HG03469 (cell line): ENCODE measurements around the gene FSD2.
"Not testable (repeated sequence)": the region's sequence is repeated elsewhere in the genome, so short reads cannot be mapped to it uniquely, and the experiment has no call there.

Source experiments
- ATAC-seq: cut with Tn5 transposase; IDR thresholded peaks from one replicate; pipeline ENCODE4 v1.9.1; 2021; ENCODE audit warnings: mild to moderate bottlenecking, moderate library complexity, moderate number of reproducible peaks; ENCODE audit not compliant: unreplicated experiment

Gene FSD2

DNA sequence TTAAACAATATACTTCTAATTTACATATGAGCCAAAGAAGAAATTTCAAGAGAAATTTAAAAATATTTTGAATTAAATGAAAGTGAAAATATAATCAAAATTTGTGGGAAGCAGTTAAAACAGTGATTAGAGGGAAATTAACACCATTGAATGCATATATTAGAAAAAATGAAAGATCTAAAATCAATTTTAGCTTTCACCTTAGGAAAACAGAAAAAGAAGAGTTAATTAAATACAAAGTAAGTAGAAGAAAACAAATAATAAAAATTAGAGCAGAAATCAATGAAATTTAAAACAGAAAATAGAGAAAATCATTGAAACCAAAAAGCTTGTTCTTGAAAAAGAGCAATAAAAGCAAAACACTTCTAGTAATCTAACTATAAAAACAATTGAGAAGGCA is 57.6 kb downstream of the FSD2 start:
- ATAC-seq: no peak

DNA sequence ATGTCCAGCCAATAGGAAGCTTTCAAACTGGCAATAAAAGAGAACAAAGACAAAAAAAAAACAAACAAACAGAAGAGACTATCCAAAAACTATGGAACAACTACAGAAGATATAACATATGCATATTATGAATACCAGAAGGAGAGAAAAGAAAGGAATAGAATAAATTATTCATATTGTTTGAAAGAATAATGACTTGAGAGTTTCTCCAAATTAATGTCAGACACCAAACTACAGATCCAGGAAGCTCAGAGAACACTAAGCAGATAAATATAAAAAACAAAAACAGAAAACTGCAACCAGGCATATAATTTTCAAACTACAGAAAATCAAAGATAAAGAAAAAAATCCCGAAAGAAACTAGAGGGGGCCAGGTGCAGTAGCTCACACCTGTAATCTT is 62.1 kb downstream of the FSD2 start:
- ATAC-seq: no peak

DNA sequence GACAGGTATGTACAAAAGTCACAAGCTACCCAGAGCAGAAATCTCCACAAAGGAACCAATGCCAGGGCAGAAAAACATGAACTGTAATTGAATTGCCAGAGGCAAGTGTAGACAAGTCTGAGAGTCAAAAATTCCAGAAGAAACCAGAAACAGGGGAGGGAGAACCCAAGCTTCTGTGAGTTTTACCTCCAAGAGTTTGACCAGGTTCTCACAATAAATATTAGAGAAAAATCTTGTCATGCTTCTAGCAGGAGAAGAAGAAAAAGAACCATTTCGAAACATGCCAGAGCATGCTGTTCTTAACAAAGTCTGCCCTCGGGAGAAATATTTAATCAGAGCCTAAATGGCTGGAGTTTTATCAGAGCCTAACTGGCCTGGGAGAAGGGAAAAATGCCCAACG is 63.7 kb downstream of the FSD2 start:
- ATAC-seq: no peak

DNA sequence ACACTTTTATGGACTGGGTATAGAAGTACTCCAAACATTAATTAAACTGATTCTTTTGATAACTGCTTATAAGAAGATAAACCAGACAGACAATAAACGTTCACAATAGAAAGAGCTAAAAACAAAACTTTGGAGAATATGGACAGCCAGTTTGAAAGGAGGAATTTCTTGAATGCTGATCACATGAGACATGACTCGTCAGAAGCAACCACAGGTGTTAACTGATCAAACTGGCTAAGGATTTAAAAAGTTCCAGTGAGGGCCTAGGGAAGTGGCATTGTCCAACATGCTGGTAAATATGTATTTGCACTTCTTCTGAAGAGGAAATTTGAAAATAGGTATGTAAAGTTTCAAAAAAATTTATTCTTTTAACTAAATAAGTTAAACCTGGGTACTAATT is 66.8 kb downstream of the FSD2 start:
- ATAC-seq: no peak

DNA sequence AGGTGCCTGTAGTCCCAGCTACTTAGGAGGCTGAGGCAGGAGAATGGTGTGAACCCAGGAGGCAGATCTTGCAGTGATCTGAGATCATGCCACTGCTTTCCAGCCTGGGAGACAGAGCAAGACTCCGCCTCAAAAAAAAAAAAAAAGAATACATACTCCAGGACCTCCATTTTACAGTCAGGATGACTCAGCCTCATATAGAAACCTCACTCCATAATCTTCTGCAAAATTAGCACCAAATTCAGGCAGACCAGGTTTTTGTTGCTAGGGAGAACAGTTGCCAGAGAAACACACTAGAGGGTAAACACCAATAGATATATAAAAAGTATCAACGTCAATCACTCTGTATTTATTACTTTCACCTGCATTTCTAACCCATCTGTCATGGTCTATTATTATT is 67.9 kb downstream of the FSD2 start:
- ATAC-seq: no peak

DNA sequence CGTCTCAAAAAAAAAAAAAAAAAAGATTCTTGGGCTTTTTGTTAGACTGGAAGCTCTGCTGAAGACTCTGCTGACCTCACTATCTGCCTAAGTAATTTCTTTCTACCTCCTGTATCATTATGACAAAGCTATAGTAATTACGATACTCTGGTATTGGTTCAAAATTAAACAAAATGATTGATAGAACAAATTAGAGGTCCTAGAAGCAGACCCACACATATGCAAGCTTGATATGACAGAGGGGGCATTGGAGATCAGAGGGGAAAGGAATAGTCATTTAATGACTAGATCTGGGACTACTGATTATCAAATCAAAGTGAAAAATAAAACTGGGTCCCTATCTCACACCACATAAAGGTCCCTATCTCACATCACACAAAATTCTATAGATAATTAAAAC is 74.3 kb downstream of the FSD2 start:
- ATAC-seq: no peak

DNA sequence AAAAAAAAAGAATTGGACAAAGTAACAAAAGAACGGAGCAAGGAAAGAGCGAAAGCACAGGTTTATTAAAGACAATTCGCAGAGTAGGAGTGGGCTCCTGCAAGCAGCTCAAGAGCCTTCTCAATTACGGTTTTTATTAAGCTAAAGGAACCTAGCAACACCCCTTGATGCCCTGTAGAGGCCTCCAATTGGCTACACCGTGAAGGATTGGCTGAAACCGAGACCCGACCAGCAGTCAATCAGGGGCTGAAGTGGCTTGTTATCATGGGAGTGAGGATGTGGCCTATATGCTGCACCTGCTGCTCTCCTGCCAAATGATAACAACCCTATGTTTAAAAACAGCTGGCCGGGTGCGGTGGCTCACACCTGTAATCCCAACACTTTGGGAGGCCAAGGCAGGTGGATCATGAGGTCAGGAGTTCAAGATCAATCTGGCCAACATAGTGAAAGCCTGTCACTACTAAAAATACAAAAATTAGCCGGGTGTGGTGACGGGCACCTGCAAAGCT is 75.8 kb downstream of the FSD2 start:
- ATAC-seq: no peak

DNA sequence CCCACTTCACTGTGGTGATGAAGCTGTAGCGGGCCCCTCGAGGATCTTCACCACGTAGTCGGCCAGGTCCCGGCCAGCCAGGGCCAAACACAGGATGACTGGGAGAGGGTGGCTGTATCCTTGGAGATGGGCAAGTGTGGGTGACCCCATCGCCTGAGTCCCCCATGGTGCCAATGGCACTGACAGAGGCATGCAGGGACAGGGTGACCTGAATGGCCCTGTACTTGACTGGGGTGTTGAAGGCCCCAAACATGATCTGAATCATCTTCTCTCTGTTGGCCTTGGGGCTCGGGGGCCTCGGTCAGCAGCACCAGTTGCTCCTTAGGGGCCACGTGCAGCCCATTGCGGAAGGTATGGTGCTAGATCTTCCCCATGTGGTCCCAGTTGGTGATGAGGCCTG is 79.1 kb downstream of the FSD2 start:
- ATAC-seq: no peak

DNA sequence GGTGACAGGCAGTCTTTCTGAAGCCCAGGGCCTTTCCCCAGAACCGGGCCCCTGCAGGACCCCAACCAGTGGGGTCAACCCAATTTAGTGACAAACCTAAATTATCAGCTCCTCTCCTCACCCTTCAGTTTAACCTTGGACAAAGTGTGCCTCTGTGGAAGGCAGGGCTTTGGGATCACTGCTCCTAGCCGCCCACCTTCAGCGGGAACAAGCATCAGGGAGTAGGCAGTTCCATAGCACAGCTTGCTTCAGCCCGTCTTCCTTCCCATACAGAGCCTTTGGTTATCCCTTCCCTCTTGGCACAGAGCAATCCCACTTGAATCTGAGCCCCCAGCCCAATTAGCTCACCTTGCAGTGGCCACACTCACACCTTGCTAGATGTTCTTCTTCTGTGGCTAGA is 90.9 kb downstream of the FSD2 start:
- no peak for ATAC-seq

DNA sequence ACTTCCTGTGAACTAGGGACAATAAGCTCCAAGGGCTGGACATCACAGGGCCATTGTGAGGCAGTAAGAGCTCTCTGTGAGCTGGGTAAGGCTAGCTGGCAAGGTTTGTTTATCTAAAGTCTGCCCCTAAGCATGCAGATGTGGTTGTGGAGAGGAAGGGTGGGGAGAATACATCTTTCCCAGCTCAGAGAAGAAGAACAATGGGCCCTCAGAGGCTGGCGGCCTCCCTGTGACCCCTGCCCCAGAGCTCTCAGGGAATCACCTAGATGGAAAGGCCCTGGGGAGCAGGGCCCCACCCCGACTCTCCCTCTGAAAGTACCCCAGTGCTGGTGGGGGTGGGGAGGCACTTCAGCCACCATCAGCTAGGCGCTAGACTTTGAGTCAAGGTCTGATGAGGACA is 91.9 kb downstream of the FSD2 start:
- no peak for ATAC-seq

DNA sequence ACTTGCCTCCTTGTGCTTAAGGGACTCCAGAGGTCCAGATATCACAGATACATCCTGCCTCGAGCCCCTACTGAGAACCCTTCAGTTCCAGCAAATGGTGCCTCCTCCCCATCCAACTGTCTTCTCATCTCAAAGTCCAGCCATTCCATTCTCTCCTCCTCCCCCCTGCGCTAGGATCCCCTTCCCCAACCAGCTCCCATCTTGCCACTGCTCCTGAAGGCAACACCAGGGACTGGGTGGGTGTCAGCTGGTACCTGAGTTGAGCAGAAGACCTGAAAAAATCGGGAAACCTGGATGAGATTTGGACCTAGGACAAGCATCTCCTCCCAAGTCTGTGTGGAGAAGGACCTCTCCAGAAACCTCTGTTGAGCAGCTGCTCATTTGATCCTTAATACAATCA is 93.8 kb downstream of the FSD2 start:
- ATAC-seq: no peak

DNA sequence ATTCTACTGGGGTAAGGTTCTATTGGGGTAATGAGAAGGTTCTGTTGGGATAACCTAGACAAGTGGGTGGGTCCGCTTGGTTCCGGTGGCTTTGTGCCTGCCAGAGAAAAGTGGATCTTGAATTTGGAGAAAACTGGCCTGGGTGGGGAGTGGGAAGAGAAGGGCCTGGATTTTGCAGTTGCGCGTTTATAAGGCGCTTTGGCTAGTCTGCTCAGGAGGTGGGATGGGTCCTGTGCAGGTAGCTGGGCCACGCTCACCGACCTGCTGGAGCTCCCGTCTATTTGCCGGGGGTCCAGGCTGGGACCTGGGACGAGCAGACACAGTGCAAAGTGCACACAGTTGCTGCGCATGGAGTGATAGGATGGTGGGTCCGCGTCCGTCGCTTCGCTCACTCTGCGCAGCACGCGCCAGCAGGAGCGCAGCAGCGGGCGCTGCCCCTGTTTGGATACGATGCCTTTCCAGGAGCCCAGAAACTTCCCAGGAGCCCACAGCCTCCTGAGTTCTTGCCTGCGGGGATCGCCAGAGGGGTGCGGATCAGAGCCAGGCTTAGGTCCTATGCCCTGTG is 94.9 kb downstream of the FSD2 start:
- no peak for ATAC-seq

DNA sequence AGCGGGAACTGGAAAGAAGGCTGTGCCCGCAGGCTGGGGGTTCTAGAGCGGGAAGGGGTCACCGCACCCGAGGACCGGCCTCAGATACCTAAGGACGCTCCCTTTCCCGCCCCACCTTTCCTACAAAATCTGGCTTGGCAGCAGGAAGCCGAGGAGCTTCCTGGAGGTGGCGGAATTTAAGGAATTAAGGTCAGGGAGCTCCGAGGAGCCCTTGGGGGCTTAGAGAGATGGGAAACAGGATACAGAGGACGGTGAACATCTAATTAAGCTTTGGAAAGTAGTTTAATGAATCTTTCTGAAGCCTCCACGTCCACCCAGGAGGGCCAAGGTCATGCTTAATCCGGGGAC is 95.7 kb downstream of the FSD2 start:
- no peak for ATAC-seq

DNA sequence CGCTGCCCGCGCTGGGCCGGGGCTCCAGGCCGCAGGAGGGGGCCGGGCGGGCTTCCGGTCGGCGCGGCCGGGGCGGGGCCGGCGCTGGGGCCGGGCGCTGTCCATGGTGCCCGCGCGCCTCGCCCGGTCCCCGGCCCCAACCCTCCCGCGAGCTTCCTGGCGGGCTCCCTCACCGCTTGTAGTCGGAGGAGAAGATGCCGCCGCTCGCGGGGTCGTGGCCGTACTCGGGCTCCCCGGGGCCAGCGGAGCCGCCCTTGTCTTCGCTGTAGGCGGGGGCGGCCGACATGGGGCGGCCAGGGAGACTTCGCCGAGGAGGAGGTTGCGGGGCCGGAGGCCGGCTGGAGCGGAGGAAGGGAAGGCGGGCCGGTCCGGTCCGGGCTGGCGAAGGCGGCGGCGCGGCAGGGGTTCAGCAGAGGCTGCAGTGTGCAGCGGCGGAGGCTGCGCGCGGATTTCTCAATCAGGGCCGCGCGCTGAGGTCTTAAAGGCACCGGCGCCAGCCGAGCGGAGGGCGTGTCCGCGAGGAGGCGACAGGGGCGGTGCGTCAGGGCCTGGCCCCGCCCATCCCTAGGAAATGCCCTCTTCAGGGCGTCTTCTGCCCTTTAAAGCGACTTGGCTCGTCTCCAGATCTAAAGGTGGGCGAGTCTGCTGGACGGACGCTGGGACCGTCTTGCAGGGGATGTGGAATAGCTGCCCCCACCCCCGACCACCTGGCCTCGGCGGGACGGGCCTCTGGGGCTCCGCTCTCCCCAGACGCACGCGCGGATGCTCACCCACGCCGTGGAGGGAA is 96.3 kb downstream of the FSD2 start, which contains the start of gene AP3B2:
AP3B2 (minus strand) TSS at position 455 of the 787 bp plus-strand sequence; CDS start at position 286, 169 bp downstream.
- ATAC-seq: peak; percentile 80

DNA sequence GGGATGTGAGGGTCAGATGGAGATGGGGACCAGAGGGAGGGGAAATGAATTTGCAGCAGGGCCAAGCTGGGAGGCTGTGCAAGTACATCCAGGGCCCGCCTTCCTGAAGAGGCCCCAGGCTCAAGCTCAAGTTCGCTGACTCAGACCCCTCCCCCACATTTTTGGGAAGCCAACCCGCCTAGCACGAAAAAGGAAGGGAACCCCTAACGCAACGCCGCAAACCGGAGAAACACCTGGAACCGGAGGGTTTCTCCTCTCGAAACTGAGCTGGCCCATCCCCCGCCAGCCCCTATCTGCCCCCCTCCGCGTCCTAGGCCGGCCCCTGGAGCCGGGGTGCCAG is 96.8 kb downstream of the FSD2 start:
- ATAC-seq: no peak

DNA sequence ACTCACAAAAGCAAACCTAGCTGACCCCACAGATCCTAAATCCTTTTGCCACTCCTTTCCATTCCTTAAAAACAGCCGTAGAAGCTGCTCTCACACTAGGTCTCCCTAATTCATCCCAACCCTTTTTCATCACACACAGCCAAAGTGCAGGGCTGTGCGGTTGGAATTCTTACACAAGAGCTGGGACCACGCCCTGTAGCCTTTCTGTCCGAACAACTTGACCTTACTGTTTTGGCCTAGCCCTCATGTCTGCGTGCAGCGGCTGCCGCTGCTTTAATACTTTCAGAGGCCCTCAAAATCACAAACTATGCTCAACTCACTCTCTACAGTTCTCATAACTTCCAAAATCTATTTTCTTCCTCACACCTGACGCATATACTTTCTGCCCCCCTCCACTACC is 100.0 kb downstream of the FSD2 start:
- not testable (repeated sequence) for ATAC-seq
